ENCODE data around the gene RIMS3. TPM values are rescaled to one million over a fixed set of nuclear protein-coding genes. Genes with fewer than 3 reads are reported as not detected.
A peak's percentile ranks its signal among the peaks of the same experiment; 100 is the strongest.
"Not testable (repeated sequence)": the region's sequence is repeated elsewhere in the genome, so short reads cannot be mapped to it uniquely, and the experiment has no call there.

Gene RIMS3
- total RNA-seq, 2 donors from 2014 or later, result 1.7 to 2.1 TPM

DNA sequence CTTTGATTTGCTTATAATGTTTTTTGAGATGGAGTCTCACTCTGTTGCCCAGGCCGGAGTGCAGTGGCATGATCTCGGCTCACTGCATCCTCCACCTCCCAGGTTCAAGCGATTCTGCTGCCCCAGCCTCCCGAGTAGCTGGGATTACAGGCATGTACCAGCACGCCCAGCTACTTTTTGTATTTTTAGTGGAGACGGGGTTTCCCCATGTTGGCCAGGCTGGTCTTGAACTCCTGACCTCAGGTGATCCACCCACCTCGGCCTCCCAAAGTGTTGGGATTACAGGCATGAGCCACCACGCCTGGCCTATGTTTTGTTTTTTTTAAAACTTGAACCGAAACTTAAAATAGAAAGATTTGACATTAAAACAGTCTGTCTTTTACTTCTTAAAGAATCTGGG, 37.3 kb upstream of the RIMS3 start:
- peak overlapping the region; percentile 53 for H3K27ac Mint-ChIP-seq
- not testable (repeated sequence) for H3K27me3 Mint-ChIP-seq; DNase-seq; H3K36me3 Mint-ChIP-seq (ENCODE audit: low read depth); ATAC-seq; H3K9me3 ChIP-seq (ENCODE audit: control insufficient read depth, low read length, poor library complexity, severe bottlenecking); H3K4me3 Mint-ChIP-seq
- peaks cover 33% of the 10 kb centered on the region for H3K4me1 Mint-ChIP-seq

GRCh38 chr1:40701684-40702083, 36.2 kb upstream of the RIMS3 start:
- H3K4me1 Mint-ChIP-seq, result peaks cover 41% of the 10 kb centered on the region
- no peak for ATAC-seq
- no peak for DNase-seq
- no peaks in the 10 kb centered on the region for H3K36me3 Mint-ChIP-seq (ENCODE audit: low read depth)
- no peaks in the 10 kb centered on the region for H3K27me3 Mint-ChIP-seq
- no peaks in the 10 kb centered on the region for H3K9me3 ChIP-seq (ENCODE audit: control insufficient read depth, low read length, poor library complexity, severe bottlenecking)
- peak overlapping the region; percentile 53 for H3K27ac Mint-ChIP-seq
- H3K4me3 Mint-ChIP-seq, result no peak overlapping the region

- H3K27me3 Mint-ChIP-seq, result no peaks in the 10 kb centered on the region
- peak overlapping the region; percentile 82 for H3K27ac Mint-ChIP-seq
- ATAC-seq (peak; percentile 35), DNase-seq (no peak)
- H3K36me3 Mint-ChIP-seq (ENCODE audit: low read depth), result no peaks in the 10 kb centered on the region
- H3K4me3 Mint-ChIP-seq, result peak overlapping the region; percentile 34
- peaks cover 43% of the 10 kb centered on the region for H3K4me1 Mint-ChIP-seq
- no peaks in the 10 kb centered on the region for H3K9me3 ChIP-seq (ENCODE audit: control insufficient read depth, low read length, poor library complexity, severe bottlenecking)
These were observed 34.3 kb upstream of the RIMS3 start for GRCh38 chr1:40699787-40700186.

DNA sequence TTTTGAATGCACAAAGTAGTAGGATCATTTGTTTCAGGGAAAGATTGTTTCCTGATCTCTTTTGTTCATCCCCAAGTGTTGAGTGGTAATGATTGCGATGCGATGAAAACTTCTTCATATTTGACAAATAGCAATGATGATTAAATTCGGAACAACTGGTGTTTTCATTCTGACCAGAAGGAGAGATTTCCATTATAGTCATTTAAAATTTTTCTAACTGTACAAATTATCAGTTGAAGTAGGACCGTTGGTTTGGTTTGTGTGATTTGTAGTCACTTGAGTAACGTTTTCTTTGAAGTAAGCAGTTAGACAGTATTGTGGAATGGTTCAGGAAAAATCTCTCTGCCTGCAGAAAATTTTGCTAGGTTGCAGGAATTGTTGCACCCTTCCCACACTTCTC, 32.0 kb upstream of the RIMS3 start:
- Mint-ChIP-seq H3K27ac (peak overlapping the region; percentile 16), H3K36me3 (ENCODE audit: low read depth) (no peaks in the 10 kb centered on the region), H3K4me3 (no peak overlapping the region), H3K4me1 (peaks cover 54% of the 10 kb centered on the region), H3K27me3 (no peaks in the 10 kb centered on the region)
- DNase-seq (no peak), ATAC-seq (no peak)
- H3K9me3 ChIP-seq (ENCODE audit: control insufficient read depth, low read length, poor library complexity, severe bottlenecking), result no peaks in the 10 kb centered on the region

- Mint-ChIP-seq H3K4me3 (no peak overlapping the region), H3K27me3 (no peaks in the 10 kb centered on the region), H3K27ac (peak overlapping the region; percentile 16), H3K4me1 (peaks cover 63% of the 10 kb centered on the region), H3K36me3 (ENCODE audit: low read depth) (peaks cover 2% of the 10 kb centered on the region)
- DNase-seq (no peak), ATAC-seq (no peak)
- H3K9me3 ChIP-seq (ENCODE audit: control insufficient read depth, low read length, poor library complexity, severe bottlenecking), result no peaks in the 10 kb centered on the region
These were observed 30.8 kb upstream of the RIMS3 start for GRCh38 chr1:40696294-40696693.

DNA sequence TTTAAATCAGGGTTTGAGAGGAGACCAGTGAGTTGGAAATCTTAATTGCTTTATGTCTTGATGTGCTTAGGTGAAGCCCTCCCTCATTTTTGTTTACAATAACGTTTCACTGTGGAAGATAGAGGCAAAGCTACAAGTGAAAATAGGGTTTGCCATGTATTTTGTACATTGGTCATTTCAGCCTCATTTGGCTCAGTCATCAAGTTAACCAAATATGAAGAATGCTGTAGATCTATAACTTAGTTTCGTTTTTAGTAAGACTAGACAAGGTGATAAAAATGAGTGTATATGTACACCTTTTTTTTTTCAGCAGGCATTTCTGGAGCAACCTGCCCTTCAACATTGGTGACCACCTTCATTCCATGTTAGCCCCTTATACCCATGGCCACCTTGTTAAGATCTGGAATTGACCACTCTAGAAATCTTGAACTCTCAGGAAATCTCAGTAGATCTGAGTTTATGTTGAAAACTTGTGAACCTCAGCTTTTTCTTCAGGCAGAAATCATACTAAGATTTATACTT, 28.9 kb upstream of the RIMS3 start:
- DNase-seq, result no peak
- peaks cover 2% of the 10 kb centered on the region for H3K36me3 Mint-ChIP-seq (ENCODE audit: low read depth)
- no peak for ATAC-seq

DNA sequence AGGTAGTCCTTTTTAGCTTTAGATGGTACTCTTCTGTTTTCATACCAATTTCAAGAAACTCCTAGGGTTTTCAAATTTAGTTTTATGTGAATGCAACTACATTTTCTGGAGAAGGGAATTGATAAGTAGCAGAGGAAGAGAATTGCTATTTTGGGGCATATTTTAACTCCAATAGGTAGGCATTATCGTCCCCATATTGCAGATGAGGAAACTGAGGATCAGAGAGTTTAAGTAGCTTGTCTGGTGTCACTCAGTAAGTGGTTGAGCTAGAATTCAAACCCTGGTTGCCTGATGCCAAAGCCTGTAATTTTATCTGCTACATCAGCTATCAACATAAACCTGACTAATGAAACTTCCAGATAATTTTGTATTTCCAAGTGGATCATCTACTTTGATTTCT, 27.9 kb upstream of the RIMS3 start:
- H3K4me1 Mint-ChIP-seq, result peaks cover 59% of the 10 kb centered on the region
- H3K4me3 Mint-ChIP-seq, result peak overlapping the region; percentile 99
- no peaks in the 10 kb centered on the region for H3K9me3 ChIP-seq (ENCODE audit: control insufficient read depth, low read length, poor library complexity, severe bottlenecking)
- ATAC-seq, result no peak
- H3K36me3 Mint-ChIP-seq (ENCODE audit: low read depth), result peaks cover 2% of the 10 kb centered on the region
- H3K27me3 Mint-ChIP-seq, result no peaks in the 10 kb centered on the region
- DNase-seq, result no peak
- H3K27ac Mint-ChIP-seq, result peak overlapping the region; percentile 99

More for the DNA sequence above, 28.9 kb upstream of the RIMS3 start:
- no peaks in the 10 kb centered on the region for H3K9me3 ChIP-seq (ENCODE audit: control insufficient read depth, low read length, poor library complexity, severe bottlenecking)
- H3K27me3 Mint-ChIP-seq, result no peaks in the 10 kb centered on the region
- H3K4me3 Mint-ChIP-seq, result peak overlapping the region; percentile 99
- peaks cover 65% of the 10 kb centered on the region for H3K4me1 Mint-ChIP-seq
- H3K27ac Mint-ChIP-seq, result peak overlapping the region; percentile 99

- H3K27me3 Mint-ChIP-seq, result no peaks in the 10 kb centered on the region
- peaks cover 59% of the 10 kb centered on the region for H3K4me1 Mint-ChIP-seq
- DNase-seq, result no peak
- H3K9me3 ChIP-seq (ENCODE audit: control insufficient read depth, low read length, poor library complexity, severe bottlenecking), result no peaks in the 10 kb centered on the region
- peak overlapping the region; percentile 99 for H3K4me3 Mint-ChIP-seq
- H3K36me3 Mint-ChIP-seq (ENCODE audit: low read depth), result peaks cover 4% of the 10 kb centered on the region
- H3K27ac Mint-ChIP-seq, result peak overlapping the region; percentile 99
- ATAC-seq, result no peak
These were observed 27.0 kb upstream of the RIMS3 start for GRCh38 chr1:40692429-40692895.

DNA sequence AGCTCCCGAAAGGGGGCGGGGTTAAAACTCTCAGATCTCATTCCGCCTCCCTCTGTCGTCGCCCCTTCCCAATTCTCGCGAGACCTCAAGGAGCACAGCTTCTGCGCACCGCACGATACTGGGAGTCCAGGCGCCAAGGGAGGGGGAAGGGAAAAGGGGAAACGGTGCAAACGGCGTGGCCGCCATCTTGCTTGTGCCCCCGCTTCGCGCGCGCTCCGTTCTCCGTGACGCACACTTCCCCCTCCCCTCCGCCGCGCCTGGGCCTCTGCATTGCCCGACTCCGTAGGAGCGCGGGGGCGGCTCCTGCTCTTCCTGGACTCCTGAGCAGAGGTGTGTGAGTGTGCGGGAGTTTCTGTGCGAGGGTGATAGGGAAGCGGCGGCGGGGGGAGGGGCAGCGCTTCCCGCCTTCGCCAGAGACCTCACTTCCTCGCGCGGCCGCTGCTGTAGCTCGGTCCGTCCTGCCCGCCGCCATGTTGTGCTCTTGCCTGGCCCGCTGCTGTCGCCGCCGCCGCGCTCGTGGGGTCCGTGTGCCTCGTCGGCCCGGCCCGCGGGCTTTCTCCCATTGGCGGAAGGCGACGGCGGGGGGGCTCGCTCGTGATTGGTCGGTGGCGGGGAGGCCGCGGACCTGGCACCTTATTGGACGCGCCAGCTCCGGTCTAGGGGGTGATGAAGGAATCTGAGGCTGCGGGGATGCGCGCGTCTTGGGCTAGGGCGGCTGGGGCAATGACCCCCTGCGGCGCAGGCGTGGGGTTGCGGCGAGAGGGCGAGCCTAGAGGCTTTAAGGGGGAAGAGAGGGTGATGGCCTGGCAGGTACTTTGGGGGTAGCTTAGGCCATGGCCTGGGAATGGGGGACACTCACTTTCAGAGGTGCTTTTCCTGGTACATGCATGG, 26.3 kb upstream of the RIMS3 start, which contains the start of gene NFYC:
NFYC (plus strand) TSS at position 167 of the 891 bp plus-strand sequence. CDS start 47,140 bp downstream, outside the sequence.
- Mint-ChIP-seq H3K36me3 (ENCODE audit: low read depth) (peaks cover 4% of the 10 kb centered on the region), H3K4me1 (peaks cover 52% of the 10 kb centered on the region), H3K27me3 (no peaks in the 10 kb centered on the region), H3K27ac (peak within 1 kb of the TSS; percentile 99), H3K4me3 (peak within 1 kb of the TSS; percentile 99)
- H3K9me3 ChIP-seq (ENCODE audit: control insufficient read depth, low read length, poor library complexity, severe bottlenecking), result no peaks in the 10 kb centered on the region
- DNase-seq (peak; percentile 85 to 90 (median 90)), ATAC-seq (peak; percentile 83)

- no peaks in the 10 kb centered on the region for H3K9me3 ChIP-seq (ENCODE audit: control insufficient read depth, low read length, poor library complexity, severe bottlenecking)
- no peak for DNase-seq
- peak overlapping the region; percentile 99 for H3K27ac Mint-ChIP-seq
- peaks cover 47% of the 10 kb centered on the region for H3K4me1 Mint-ChIP-seq
- peak overlapping the region; percentile 99 for H3K4me3 Mint-ChIP-seq
- H3K36me3 Mint-ChIP-seq (ENCODE audit: low read depth), result peaks cover 6% of the 10 kb centered on the region
- ATAC-seq, result no peak
- no peaks in the 10 kb centered on the region for H3K27me3 Mint-ChIP-seq
These were observed 25.5 kb upstream of the RIMS3 start for GRCh38 chr1:40690771-40691537.

DNA sequence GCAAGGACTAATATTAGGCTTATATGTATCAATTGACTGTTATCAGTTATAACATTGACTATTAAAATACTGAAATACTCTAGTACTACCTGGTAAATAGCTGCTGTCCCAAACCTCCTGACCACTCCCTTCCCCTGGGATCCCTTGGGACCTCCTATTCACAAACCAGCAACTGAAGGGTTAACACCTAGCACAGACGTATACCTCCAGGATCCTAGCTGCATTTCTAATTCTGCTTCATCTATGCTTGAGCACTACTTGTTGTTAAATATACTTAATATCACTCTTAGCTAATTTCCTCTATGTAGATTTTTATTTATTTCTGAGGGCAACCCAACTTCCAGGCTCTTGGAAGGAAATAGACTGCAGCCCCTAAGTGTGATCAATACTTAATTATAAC, 24.3 kb upstream of the RIMS3 start:
- ATAC-seq (no peak), DNase-seq (no peak)
- Mint-ChIP-seq H3K4me3 (no peak overlapping the region), H3K4me1 (peaks cover 45% of the 10 kb centered on the region), H3K27me3 (no peaks in the 10 kb centered on the region), H3K36me3 (ENCODE audit: low read depth) (peaks cover 6% of the 10 kb centered on the region), H3K27ac (peak overlapping the region; percentile 99)
- no peaks in the 10 kb centered on the region for H3K9me3 ChIP-seq (ENCODE audit: control insufficient read depth, low read length, poor library complexity, severe bottlenecking)

- ATAC-seq, result no peak
- peaks cover 27% of the 10 kb centered on the region for H3K4me1 Mint-ChIP-seq
- peak overlapping the region; percentile 43 for H3K27ac Mint-ChIP-seq
- H3K9me3 ChIP-seq (ENCODE audit: control insufficient read depth, low read length, poor library complexity, severe bottlenecking), result no peaks in the 10 kb centered on the region
- no peak overlapping the region for H3K4me3 Mint-ChIP-seq
- DNase-seq, result no peak
- no peaks in the 10 kb centered on the region for H3K27me3 Mint-ChIP-seq
- peaks cover 6% of the 10 kb centered on the region for H3K36me3 Mint-ChIP-seq (ENCODE audit: low read depth)
These were observed 22.2 kb upstream of the RIMS3 start for GRCh38 chr1:40687661-40688060.

DNA sequence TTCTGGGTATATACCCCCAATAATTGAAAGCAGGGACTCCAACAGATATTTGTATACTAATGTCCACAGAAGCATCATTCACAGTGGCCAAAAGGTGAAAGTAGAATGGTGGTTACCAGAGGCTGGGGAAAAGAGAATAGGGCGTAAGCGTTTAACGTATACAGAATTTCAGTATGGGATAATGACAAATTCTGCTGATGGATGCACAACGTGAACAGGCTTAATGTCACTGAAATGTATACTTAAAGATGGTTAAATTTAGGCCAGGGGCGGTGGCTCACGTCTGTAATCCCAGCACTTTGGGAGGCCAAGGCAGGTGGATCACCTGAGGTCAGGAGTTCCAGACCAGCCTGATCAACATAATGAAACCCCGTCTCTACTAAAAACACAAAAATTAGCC, 21.6 kb upstream of the RIMS3 start:
- no peaks in the 10 kb centered on the region for H3K9me3 ChIP-seq (ENCODE audit: control insufficient read depth, low read length, poor library complexity, severe bottlenecking)
- Mint-ChIP-seq H3K4me3 (no peak overlapping the region), H3K27ac (no peak overlapping the region), H3K27me3 (no peaks in the 10 kb centered on the region), H3K36me3 (ENCODE audit: low read depth) (peaks cover 5% of the 10 kb centered on the region), H3K4me1 (peaks cover 21% of the 10 kb centered on the region)
- DNase-seq (no peak), ATAC-seq (no peak)

Measured in T-helper 17 cell (primary cell).